Measurements from ENCODE around the gene SLC35E1. TPM values are rescaled to one million over a fixed set of nuclear protein-coding genes. Genes with fewer than 3 reads are reported as not detected.
"Not testable (repeated sequence)": the region's sequence is repeated elsewhere in the genome, so short reads cannot be mapped to it uniquely, and the experiment has no call there.

The SLC35E1 gene
- total and polyA plus RNA-seq, 9 donors: 17.6 to 39.7 (median 30.2) TPM

DNA sequence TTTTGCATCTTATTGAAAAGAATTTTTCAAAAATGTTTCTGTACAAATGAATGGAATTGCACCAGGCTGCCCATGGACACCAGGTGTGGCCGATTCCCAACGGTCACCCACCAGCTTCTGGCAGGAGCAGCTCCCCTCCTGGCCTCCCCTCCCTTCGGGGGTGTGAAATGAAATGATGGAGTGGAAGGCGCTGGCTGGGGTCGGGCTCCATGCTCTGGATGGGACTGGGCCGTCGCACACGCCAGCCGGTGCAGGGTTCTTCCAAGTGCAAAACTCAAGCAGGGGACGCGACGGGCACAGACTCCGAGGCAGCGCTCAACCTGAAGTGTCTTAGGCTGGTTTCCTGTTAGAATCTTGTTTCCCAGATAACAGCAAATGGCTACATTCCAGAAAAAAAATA is 54.2 kb downstream of the SLC35E1 start:
- H3K36me3 ChIP-seq: no peaks in the 10 kb centered on the region
- H3K27me3 ChIP-seq: no peaks in the 10 kb centered on the region
- intact Hi-C loops (cut with DNase I): no loop called here
- TF ChIP-seq POLR2A (IDR thresholded peaks at IDR 0.05): no peak
- WGBS, 3 donors: 50 to 76% (median 70%) methylated on average over 14 of the region's 14 CpGs
- H3K27ac ChIP-seq: no peak overlapping the region
- no peak for DNase-seq
- no peaks in the 10 kb centered on the region for H3K9me3 ChIP-seq
- H3K4me3 ChIP-seq: no peak overlapping the region
- no peaks in the 10 kb centered on the region for H3K4me1 ChIP-seq (ENCODE audit: insufficient read depth)

DNA sequence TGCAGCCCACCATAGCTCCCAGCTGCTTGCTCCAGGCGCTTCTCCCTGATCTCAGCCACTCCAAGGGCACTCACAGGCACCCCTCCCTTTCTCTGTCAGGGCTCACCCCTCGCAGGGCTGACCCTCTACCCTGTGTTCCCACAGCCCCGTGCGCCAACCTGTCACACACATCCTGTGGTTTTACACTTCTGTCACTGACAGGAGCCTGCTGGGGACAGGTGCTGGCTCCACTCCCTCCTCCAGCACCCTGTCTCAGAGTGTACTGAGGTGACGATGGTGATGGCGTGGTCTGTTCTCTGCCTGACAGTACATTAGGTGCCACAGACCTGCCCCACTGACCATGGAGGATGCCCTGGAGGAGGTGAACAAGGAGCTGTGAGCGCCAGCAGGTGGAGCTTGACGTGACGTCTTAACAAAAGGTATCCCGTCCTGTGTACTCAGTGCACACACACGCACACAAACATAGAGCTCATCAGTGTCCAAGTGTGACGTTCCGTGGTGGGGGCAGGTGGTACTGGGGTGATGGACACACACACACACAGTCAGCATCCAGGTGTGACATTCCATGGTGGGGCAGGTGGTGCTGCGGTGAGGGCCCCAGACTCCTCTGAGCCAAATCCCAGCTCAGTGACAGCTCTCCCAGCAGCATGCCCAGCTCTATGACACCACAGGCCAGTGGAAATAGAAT is 55.1 kb downstream of the SLC35E1 start:
- no peaks in the 10 kb centered on the region for H3K36me3 ChIP-seq
- 81 to 86% (median 81%) methylated on average over 14 of the region's 14 CpGs for WGBS, 3 donors
- no peaks in the 10 kb centered on the region for H3K27me3 ChIP-seq

DNA sequence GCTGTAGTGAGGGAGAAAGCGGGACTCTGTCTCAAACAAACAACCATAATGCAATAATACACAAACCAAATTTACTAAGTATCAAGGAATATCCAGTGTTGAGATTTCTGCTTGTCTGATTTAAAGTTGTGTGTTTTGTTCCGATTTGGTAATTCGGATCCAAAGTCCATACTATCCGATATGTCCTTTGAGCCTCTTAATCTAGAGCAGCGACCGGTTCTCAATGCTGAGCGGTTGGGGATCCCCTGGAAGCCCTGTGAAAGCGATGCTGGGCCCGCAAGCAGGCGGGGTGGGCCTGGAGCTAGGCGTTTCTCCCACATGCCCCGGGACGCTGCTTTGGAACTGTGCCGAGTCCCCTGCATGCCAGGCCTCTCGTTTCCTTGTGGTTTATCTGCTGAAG is 55.8 kb downstream of the SLC35E1 start:
- H3K9me3 ChIP-seq: no peaks in the 10 kb centered on the region
- H3K27ac ChIP-seq: no peak overlapping the region
- TF ChIP-seq POLR2A (IDR thresholded peaks at IDR 0.05): no peak
- TF ChIP-seq EP300 (IDR thresholded peaks at IDR 0.05): no peak
- TF ChIP-seq, protein P1, sequence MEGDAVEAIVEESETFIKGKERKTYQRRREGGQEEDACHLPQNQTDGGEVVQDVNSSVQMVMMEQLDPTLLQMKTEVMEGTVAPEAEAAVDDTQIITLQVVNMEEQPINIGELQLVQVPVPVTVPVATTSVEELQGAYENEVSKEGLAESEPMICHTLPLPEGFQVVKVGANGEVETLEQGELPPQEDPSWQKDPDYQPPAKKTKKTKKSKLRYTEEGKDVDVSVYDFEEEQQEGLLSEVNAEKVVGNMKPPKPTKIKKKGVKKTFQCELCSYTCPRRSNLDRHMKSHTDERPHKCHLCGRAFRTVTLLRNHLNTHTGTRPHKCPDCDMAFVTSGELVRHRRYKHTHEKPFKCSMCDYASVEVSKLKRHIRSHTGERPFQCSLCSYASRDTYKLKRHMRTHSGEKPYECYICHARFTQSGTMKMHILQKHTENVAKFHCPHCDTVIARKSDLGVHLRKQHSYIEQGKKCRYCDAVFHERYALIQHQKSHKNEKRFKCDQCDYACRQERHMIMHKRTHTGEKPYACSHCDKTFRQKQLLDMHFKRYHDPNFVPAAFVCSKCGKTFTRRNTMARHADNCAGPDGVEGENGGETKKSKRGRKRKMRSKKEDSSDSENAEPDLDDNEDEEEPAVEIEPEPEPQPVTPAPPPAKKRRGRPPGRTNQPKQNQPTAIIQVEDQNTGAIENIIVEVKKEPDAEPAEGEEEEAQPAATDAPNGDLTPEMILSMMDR (IDR thresholded peaks at IDR 0.05): no peak
- no peak for DNase-seq
- 81 to 84% (median 82%) methylated on average over 15 of the region's 15 CpGs for WGBS, 3 donors
- no peaks in the 10 kb centered on the region for H3K27me3 ChIP-seq
- H3K4me3 ChIP-seq: no peak overlapping the region
- no peaks in the 10 kb centered on the region for H3K36me3 ChIP-seq
- intact Hi-C loops (cut with DNase I): no loop called here
- H3K4me1 ChIP-seq (ENCODE audit: insufficient read depth): no peaks in the 10 kb centered on the region

More for the DNA sequence above, 55.1 kb downstream of the SLC35E1 start:
- no peaks in the 10 kb centered on the region for H3K9me3 ChIP-seq
- no peaks in the 10 kb centered on the region for H3K4me1 ChIP-seq (ENCODE audit: insufficient read depth)
- intact Hi-C loops (cut with DNase I): no loop called here
- H3K27ac ChIP-seq: no peak overlapping the region
- H3K4me3 ChIP-seq: no peak overlapping the region
- TF ChIP-seq EP300 (IDR thresholded peaks at IDR 0.05) (no peak), POLR2A (IDR thresholded peaks at IDR 0.05) (no peak)
- TF ChIP-seq, protein P1 (IDR thresholded peaks at IDR 0.05): no peak
- no peak for DNase-seq

DNA sequence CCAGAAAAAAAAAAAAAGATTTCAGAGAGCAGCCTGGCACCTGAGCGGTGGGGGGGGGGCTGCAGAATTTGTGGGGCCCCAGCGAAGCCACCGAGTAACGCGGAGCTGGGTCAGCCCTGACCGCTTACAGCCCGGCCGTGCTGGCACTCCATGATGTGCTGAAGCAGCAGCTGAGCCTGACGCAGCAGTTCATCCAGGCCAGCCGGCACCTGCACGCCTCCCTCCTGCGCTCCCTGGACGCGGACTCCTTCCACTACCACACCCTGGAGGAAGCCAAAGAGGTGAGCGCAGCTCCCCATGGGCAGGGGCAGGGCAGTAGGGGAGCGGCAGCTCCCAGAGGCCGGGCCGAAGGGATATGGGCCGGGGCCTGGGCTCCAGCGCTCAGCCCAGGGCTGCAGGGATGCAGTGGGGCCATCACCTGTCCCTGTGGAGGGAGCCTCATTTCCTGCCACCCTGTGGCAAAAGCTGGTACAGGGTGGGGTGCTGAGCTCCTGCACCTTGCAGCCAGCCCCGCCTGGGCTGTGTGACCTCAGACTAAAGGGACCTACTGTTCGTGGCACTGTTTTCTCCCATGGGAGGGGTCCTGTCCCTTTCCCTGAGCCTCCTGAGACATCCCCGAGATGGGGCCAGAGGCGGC is 57.7 kb downstream of the SLC35E1 start:
- TF ChIP-seq EP300 (IDR thresholded peaks at IDR 0.05) (no peak), POLR2A (IDR thresholded peaks at IDR 0.05) (no peak)
- TF ChIP-seq, protein P1 (IDR thresholded peaks at IDR 0.05): no peak
- Histone ChIP-seq H3K27ac (no peak overlapping the region), H3K27me3 (no peaks in the 10 kb centered on the region), H3K4me1 (ENCODE audit: insufficient read depth) (no peaks in the 10 kb centered on the region), H3K36me3 (no peaks in the 10 kb centered on the region), H3K4me3 (no peak overlapping the region), H3K9me3 (no peaks in the 10 kb centered on the region)
- intact Hi-C loops (cut with DNase I): no loop called here
- no peak for DNase-seq
- 91 to 92% (median 91%) methylated on average over 24 of the region's 24 CpGs for WGBS, 3 donors

DNA sequence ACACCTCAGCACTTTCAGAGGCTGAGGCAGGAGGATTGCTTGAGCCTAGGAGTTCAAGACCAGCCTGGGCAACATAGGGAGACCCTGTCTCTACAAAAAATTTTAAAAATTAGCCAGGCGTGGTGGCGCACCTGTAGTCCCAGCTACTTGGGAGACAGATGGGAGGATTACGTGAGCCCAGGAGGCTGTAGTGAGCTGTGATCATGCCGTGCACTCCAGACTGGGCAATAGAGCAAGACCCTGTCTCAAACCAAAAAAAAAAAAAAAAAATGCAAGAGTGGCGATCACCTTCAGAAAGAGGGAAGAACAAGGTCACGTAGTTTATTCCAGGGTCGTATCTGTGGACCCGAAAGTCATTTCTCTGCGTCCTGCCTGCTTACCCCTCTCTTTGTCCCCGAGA is 59.6 kb downstream of the SLC35E1 start:
- DNase-seq; H3K27me3 ChIP-seq; intact Hi-C loops (cut with DNase I); H3K4me1 ChIP-seq (ENCODE audit: insufficient read depth); H3K9me3 ChIP-seq; H3K4me3 ChIP-seq; H3K27ac ChIP-seq; H3K36me3 ChIP-seq: not testable (repeated sequence)
- WGBS, 3 donors: 91 to 92% (median 92%) methylated on average over 10 of the region's 10 CpGs
